Calu3 (cell line): ENCODE results near the gene UFD1. TPM values are rescaled to one million over a fixed set of nuclear protein-coding genes. Genes with fewer than 3 reads are reported as not detected.

Experiments used
- BruUV-seq: library from RNA; stranded (reverse); fragments of 400-500 nt; replicated peaks from 2 replicates; lab custom pipeline; 2021; lab: Mats Ljungman, UMichigan
- CTCF ChIA-PET: fragments of 300-600 bp; sonication (Branson Sonifier 250); formaldehyde crosslinking; loops from one replicate; lab custom pipeline; 2022; ENCODE audit warnings: antibody characterized with exemption; lab: Charles Lee
- DNase-seq: peaks from one replicate; pipeline ENCODE4 v3.0.0; 2022
- H3K27ac Mint-ChIP-seq: one replicate; pipeline ENCODE4 v1.8.0; 2022; ENCODE audit warnings: mixed read lengths; ENCODE audit not compliant: unreplicated experiment
- H3K27me3 Mint-ChIP-seq: one replicate; pipeline ENCODE4 v1.8.0; 2022; ENCODE audit warnings: mixed read lengths; ENCODE audit not compliant: unreplicated experiment
- H3K36me3 Mint-ChIP-seq: one replicate; pipeline ENCODE4 v1.8.0; 2022; ENCODE audit warnings: mild to moderate bottlenecking, moderate library complexity, mixed read lengths; ENCODE audit not compliant: insufficient read depth, unreplicated experiment
- H3K4me1 Mint-ChIP-seq: one replicate; pipeline ENCODE4 v1.8.0; 2022; ENCODE audit warnings: mild to moderate bottlenecking, low read depth, mixed read lengths; ENCODE audit not compliant: unreplicated experiment
- H3K4me3 Mint-ChIP-seq: one replicate; pipeline ENCODE4 v1.8.0; 2022; ENCODE audit warnings: mild to moderate bottlenecking, low read depth, moderate library complexity, mixed read lengths; ENCODE audit not compliant: unreplicated experiment
- H3K9me3 Mint-ChIP-seq: one replicate; pipeline ENCODE4 v1.8.0; 2022; ENCODE audit warnings: low read depth, mixed read lengths; ENCODE audit not compliant: unreplicated experiment
- CTCF ChIP-seq: fragments of 200-600 bp; IDR thresholded peaks from one replicate; pipeline ENCODE4 v1.8.0; 2022; ENCODE audit warnings: antibody characterized with exemption; ENCODE audit not compliant: unreplicated experiment
- intact Hi-C: fragments of 100-400 bp; cut with micrococcal nuclease; formaldehyde crosslinking; loops from one replicate; pipeline ENCODE4 v1.10.0; 2022; ENCODE audit not compliant: unreplicated experiment
- total RNA-seq: library from RNA; stranded (reverse); gene quantifications from 2 replicates; pipeline ENCODE4 v1.2.3, GENCODE V29; 2022

Gene UFD1
- total RNA-seq, 1 experiment from 2014 or later, result 95.7 TPM

GRCh38 chr22:19494001-19494560, 15.1 kb upstream of the UFD1 start:
- H3K9me3 Mint-ChIP-seq, result no peaks in the 10 kb centered on the region
- no peak for DNase-seq
- peaks cover 10% of the 10 kb centered on the region for H3K36me3 Mint-ChIP-seq
- H3K4me3 Mint-ChIP-seq, result no peak overlapping the region
- H3K27ac Mint-ChIP-seq, result no peak overlapping the region
- CTCF ChIA-PET, result interaction anchor here (0.9 to 1.4 kb wide), 2 partner anchors 15 to 17 kb away, joined by 3 to 4 read pairs; partner anchors contain the start of gene CDC45
- no TSS peak for BruUV-seq
- no peak for TF ChIP-seq CTCF
- H3K4me1 Mint-ChIP-seq, result no peaks in the 10 kb centered on the region
- intact Hi-C loops, result no loop called here
- H3K27me3 Mint-ChIP-seq, result no peaks in the 10 kb centered on the region

GRCh38 chr22:19492504-19493174, 13.6 kb upstream of the UFD1 start:
- no peaks in the 10 kb centered on the region for H3K4me1 Mint-ChIP-seq
- no TSS peak for BruUV-seq
- no peak overlapping the region for H3K27ac Mint-ChIP-seq
- peaks cover 10% of the 10 kb centered on the region for H3K36me3 Mint-ChIP-seq
- intact Hi-C loops, result no loop called here
- no peak overlapping the region for H3K4me3 Mint-ChIP-seq
- no peaks in the 10 kb centered on the region for H3K9me3 Mint-ChIP-seq
- CTCF ChIA-PET, result interaction anchor here (0.9 kb wide), 1 partner anchor 15 kb away, joined by 4 read pairs; no protein-coding TSS in a partner anchor
- no peak for DNase-seq
- TF ChIP-seq CTCF, result no peak
- no peaks in the 10 kb centered on the region for H3K27me3 Mint-ChIP-seq

- no peak for DNase-seq
- H3K4me1 Mint-ChIP-seq, result no peaks in the 10 kb centered on the region
- no peak overlapping the region for H3K27ac Mint-ChIP-seq
- no peak overlapping the region for H3K4me3 Mint-ChIP-seq
- no TSS peak for BruUV-seq
- peaks cover 10% of the 10 kb centered on the region for H3K36me3 Mint-ChIP-seq
- no peak for TF ChIP-seq CTCF
- H3K9me3 Mint-ChIP-seq, result no peaks in the 10 kb centered on the region
- CTCF ChIA-PET, result no interaction called here
- intact Hi-C loops, result no loop called here
- no peaks in the 10 kb centered on the region for H3K27me3 Mint-ChIP-seq
These were observed 11.7 kb upstream of the UFD1 start for GRCh38 chr22:19490628-19491230.

DNA sequence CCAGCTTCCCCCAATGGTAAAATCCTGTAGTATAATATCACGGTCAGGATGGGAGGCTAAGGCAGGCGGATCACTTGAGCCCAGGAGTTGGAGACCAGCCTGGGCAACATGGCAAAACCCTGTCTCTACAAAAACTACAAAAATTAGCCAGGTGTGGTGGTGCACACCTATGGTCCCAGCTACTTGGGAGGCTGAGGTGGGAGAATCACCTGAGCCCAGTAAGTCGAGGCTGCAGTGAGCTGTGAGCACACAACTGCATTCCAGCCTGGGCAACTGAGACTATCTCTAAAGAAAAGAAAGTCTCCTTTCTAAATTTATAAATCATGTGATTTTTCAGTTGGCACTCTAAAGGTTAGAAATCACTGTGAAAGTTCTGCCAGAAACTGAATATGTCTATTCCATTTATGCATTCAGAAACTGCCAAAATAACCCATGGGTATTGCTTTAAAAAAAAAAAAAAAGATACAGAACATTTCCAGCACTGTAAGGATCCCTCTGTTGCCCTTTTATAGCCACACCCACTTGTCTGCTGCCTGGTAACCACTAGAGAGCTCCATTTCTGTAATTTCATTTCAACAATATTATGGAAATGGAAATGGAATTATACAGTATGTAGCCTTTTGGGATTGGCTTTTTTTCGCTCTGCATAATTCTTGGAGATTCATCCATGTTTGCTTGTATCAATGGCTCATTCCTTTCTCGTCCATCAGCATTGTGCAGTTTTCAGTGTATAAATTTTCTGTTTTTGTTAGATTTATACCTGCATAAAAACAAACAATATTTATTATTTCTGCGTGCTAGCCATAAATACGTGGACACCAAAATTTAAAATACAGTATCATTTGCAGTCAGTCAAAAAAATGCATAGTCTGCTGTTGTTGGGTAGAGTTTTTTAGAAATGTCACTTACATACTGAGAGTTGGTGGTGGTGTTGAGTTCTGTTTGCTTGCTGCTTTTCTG, 10.2 kb upstream of the UFD1 start:
- DNase-seq, result no peak
- CTCF ChIA-PET, result interaction anchor here (0.6 to 1.0 kb wide), 3 partner anchors 77 to 414 kb away, joined by 4 to 8 read pairs (median 7); no protein-coding TSS in a partner anchor
- BruUV-seq, result no TSS peak
- intact Hi-C loops, result no loop called here
- H3K4me1 Mint-ChIP-seq, result no peaks in the 10 kb centered on the region
- no peaks in the 10 kb centered on the region for H3K27me3 Mint-ChIP-seq
- H3K27ac Mint-ChIP-seq, result no peak overlapping the region
- TF ChIP-seq CTCF, result no peak
- no peak overlapping the region for H3K4me3 Mint-ChIP-seq
- H3K9me3 Mint-ChIP-seq, result no peaks in the 10 kb centered on the region
- peaks cover 18% of the 10 kb centered on the region for H3K36me3 Mint-ChIP-seq
